HG03432 (cell line): ENCODE data around the gene CFH.
A peak's percentile ranks its signal among the peaks of the same experiment; 100 is the strongest.
"Not testable (repeated sequence)": the region's sequence is repeated elsewhere in the genome, so short reads cannot be mapped to it uniquely, and the experiment has no call there.

Experiments used
- ATAC-seq: cut with Tn5 transposase; IDR thresholded peaks from one replicate; pipeline ENCODE4 v1.9.1; 2021; ENCODE audit warnings: mild to moderate bottlenecking, moderate library complexity; ENCODE audit not compliant: unreplicated experiment

The CFH gene

GRCh38 chr1:196651637-196652215 lies at the start of gene CFH:
CFH (plus strand) TSS chr1:196652043; CDS start chr1:196652118, 75 bp downstream.
- no peak for ATAC-seq

- ATAC-seq: no peak
These were observed 48.2 kb upstream of the CFH start for GRCh38 chr1:196603651-196604050.

- no peak for ATAC-seq
These were observed 43.9 kb upstream of the CFH start for GRCh38 chr1:196607981-196608380.

- peak; percentile 65 for ATAC-seq
These were observed 43.2 kb upstream of the CFH start, which contains the start of gene KCNT2 for GRCh38 chr1:196608390-196609369. KCNT2 (minus strand) TSS chr1:196608440; CDS start chr1:196608309, 131 bp downstream.

GRCh38 chr1:196609370-196609737 lies 42.5 kb upstream of the CFH start:
- ATAC-seq: no peak

GRCh38 chr1:196611873-196612272 lies 40.0 kb upstream of the CFH start:
- no peak for ATAC-seq

GRCh38 chr1:196619721-196620120 lies 32.1 kb upstream of the CFH start:
- ATAC-seq: no peak

GRCh38 chr1:196623079-196623478 lies 28.8 kb upstream of the CFH start:
- no peak for ATAC-seq

GRCh38 chr1:196628838-196629237 lies 23.0 kb upstream of the CFH start:
- no peak for ATAC-seq

GRCh38 chr1:196637606-196638005 lies 14.2 kb upstream of the CFH start:
- no peak for ATAC-seq

GRCh38 chr1:196638466-196638865 lies 13.4 kb upstream of the CFH start:
- no peak for ATAC-seq

GRCh38 chr1:196639291-196639690 lies 12.6 kb upstream of the CFH start:
- not testable (repeated sequence) for ATAC-seq

GRCh38 chr1:196640976-196641375 lies 10.9 kb upstream of the CFH start:
- ATAC-seq: no peak

- ATAC-seq: no peak
These were observed 1.9 kb upstream of the CFH start for GRCh38 chr1:196649990-196650389.

GRCh38 chr1:196650403-196650802 lies 1.4 kb upstream of the CFH start:
- no peak for ATAC-seq

GRCh38 chr1:196651079-196651478 lies 764 bp upstream of the CFH start:
- no peak for ATAC-seq

GRCh38 chr1:196654271-196654670 lies 2.4 kb downstream of the CFH start:
- no peak for ATAC-seq

- no peak for ATAC-seq
These were observed 3.2 kb downstream of the CFH start for GRCh38 chr1:196655071-196655470.

GRCh38 chr1:196655494-196655893 lies 3.7 kb downstream of the CFH start:
- ATAC-seq: no peak

- ATAC-seq: no peak
These were observed 7.6 kb downstream of the CFH start for GRCh38 chr1:196659471-196659870.

- no peak for ATAC-seq
These were observed 8.4 kb downstream of the CFH start for GRCh38 chr1:196660272-196660671.

- ATAC-seq: peak; percentile 87
These were observed 9.0 kb downstream of the CFH start for GRCh38 chr1:196660852-196661251.
